Neural cell (in vitro differentiated cells): ENCODE measurements around the gene URB1. TPM values are rescaled to one million over a fixed set of nuclear protein-coding genes. Genes with fewer than 3 reads are reported as not detected.

Source experiments
- H2AFZ ChIP-seq: fragments of 200-600, 300-800 bp; sonication (generic), shearing (Covaris generic); 2 replicates; pipeline ENCODE4 v1.6.0; 2014; ENCODE audit warnings: low read depth, mild to moderate bottlenecking, antibody characterized with exemption, low read length, moderate library complexity
- H3F3A ChIP-seq: fragments of 200-600 bp; shearing (Covaris generic); 2 replicates; pipeline ENCODE4 v1.6.1; 2016; ENCODE audit warnings: mild to moderate bottlenecking, moderate library complexity, mixed read lengths, antibody characterized with exemption, low read length; ENCODE audit not compliant: insufficient read depth, poor library complexity, severe bottlenecking
- H3K27ac ChIP-seq: fragments of 200-600, 300-800 bp; sonication (generic), shearing (Covaris generic); 2 replicates; pipeline ENCODE4 v1.5.1; 2014; ENCODE audit warnings: mild to moderate bottlenecking, low read length, moderate library complexity
- H3K27me3 ChIP-seq: fragments of 300-800, 200-600 bp; sonication (generic), shearing (Covaris generic); 2 replicates; pipeline ENCODE4 v1.6.0; 2014; ENCODE audit warnings: mild to moderate bottlenecking, low read depth, low read length, moderate library complexity; ENCODE audit not compliant: insufficient read depth
- H3K36me3 ChIP-seq: fragments of 300-800, 200-600 bp; sonication (generic), shearing (Covaris generic); 2 replicates; pipeline ENCODE4 v1.5.1; 2014; ENCODE audit warnings: mild to moderate bottlenecking, antibody characterized with exemption, low read length, moderate library complexity; ENCODE audit not compliant: insufficient read depth
- H3K4me2 ChIP-seq: fragments of 300-800, 200-600 bp; sonication (generic), shearing (Covaris generic); 2 replicates; pipeline ENCODE4 v1.6.0; 2014; ENCODE audit warnings: mild to moderate bottlenecking, low read length
- H3K4me3 ChIP-seq: fragments of 300-800, 200-600 bp; sonication (generic), shearing (Covaris generic); 2 replicates; pipeline ENCODE4 v1.5.1; 2014; ENCODE audit warnings: mild to moderate bottlenecking, low read length, moderate library complexity
- H3K79me2 ChIP-seq: fragments of 200-600 bp; shearing (Covaris generic); replicated peaks from 2 replicates; pipeline ENCODE4 v1.6.0; 2014; ENCODE audit warnings: mild to moderate bottlenecking, low read length, moderate library complexity; ENCODE audit not compliant: insufficient read depth
- H3K9ac ChIP-seq: fragments of 300-800, 200-600 bp; sonication (generic), shearing (Covaris generic); 2 replicates; pipeline ENCODE4 v1.6.1; 2016; ENCODE audit warnings: mild to moderate bottlenecking, low read length, mixed read lengths
- H3K9me2 ChIP-seq: fragments of 200-600 bp; shearing (Covaris generic); 2 replicates; pipeline ENCODE4 v1.6.1; 2016; ENCODE audit warnings: mild to moderate bottlenecking, low read length, mixed read lengths; ENCODE audit not compliant: insufficient read depth
- H3K9me3 ChIP-seq: fragments of 200-600, 300-800 bp; sonication (generic), shearing (Covaris generic); 2 replicates; pipeline ENCODE4 v1.6.1; 2016; ENCODE audit warnings: mild to moderate bottlenecking, mixed run types, low read length, moderate library complexity, mixed read lengths
- H4K20me1 ChIP-seq: fragments of 200-600 bp; shearing (Covaris generic); 2 replicates; pipeline ENCODE4 v1.6.1; 2016; ENCODE audit warnings: mild to moderate bottlenecking, mixed run types; ENCODE audit not compliant: insufficient read depth
- EP300 ChIP-seq: fragments of 450-650 bp; conservative IDR thresholded peaks from 2 replicates; pipeline ENCODE4 v1.6.1; 2014; ENCODE audit warnings: antibody characterized with exemption, mild to moderate bottlenecking, moderate library complexity; ENCODE audit not compliant: poor library complexity, severe bottlenecking
- EZH2 ChIP-seq: fragments of 200-600, 300-800 bp; shearing (Covaris generic), sonication (generic); IDR thresholded peaks from 2 replicates; pipeline ENCODE4 v1.6.1; 2014; ENCODE audit warnings: antibody characterized with exemption, low read length, borderline replicate concordance, mild to moderate bottlenecking; ENCODE audit not compliant: insufficient read depth, poor library complexity, severe bottlenecking
- MXI1 ChIP-seq: fragments of 450-650 bp; conservative IDR thresholded peaks from 2 replicates; pipeline ENCODE4 v1.6.1; 2014; ENCODE audit warnings: antibody characterized with exemption, mild to moderate bottlenecking; ENCODE audit not compliant: poor library complexity, severe bottlenecking
- POLR2AphosphoS5 ChIP-seq: IDR thresholded peaks from 2 replicates; pipeline ENCODE4 v1.6.1; 2012
- RAD21 ChIP-seq: fragments of 450-650 bp; conservative IDR thresholded peaks from 2 replicates; pipeline ENCODE4 v1.6.1; 2014; ENCODE audit warnings: antibody characterized with exemption, mild to moderate bottlenecking, moderate library complexity
- SMC3 ChIP-seq: fragments of 450-650 bp; conservative IDR thresholded peaks from 2 replicates; pipeline ENCODE4 v1.6.1; 2014; ENCODE audit warnings: antibody characterized with exemption, mild to moderate bottlenecking, moderate library complexity; ENCODE audit not compliant: poor library complexity
- TAF1 ChIP-seq: IDR thresholded peaks from 2 replicates; pipeline ENCODE4 v1.6.1; 2012; ENCODE audit warnings: low read depth
- polyA plus RNA-seq: library from polyadenylated mRNA; depleted of rRNA; stranded (reverse); fragments of >200 nt; gene quantifications from 2 replicates; pipeline ENCODE4 v1.2.3, GENCODE V29; 2014
- TF ChIP-seq, protein P1 (sequence below): IDR thresholded peaks from 2 replicates; pipeline ENCODE4 v1.6.1; 2012; ENCODE audit warnings: borderline replicate concordance
- TF ChIP-seq, protein P2 (sequence below): fragments of 450-650 bp; IDR thresholded peaks from 2 replicates; pipeline ENCODE4 v1.5.1; 2014; ENCODE audit warnings: antibody characterized with exemption, mild to moderate bottlenecking, moderate library complexity; ENCODE audit not compliant: poor library complexity, severe bottlenecking

Gene URB1
- polyA plus RNA-seq, 1 donor from 2014 or later: 4.4 TPM

DNA sequence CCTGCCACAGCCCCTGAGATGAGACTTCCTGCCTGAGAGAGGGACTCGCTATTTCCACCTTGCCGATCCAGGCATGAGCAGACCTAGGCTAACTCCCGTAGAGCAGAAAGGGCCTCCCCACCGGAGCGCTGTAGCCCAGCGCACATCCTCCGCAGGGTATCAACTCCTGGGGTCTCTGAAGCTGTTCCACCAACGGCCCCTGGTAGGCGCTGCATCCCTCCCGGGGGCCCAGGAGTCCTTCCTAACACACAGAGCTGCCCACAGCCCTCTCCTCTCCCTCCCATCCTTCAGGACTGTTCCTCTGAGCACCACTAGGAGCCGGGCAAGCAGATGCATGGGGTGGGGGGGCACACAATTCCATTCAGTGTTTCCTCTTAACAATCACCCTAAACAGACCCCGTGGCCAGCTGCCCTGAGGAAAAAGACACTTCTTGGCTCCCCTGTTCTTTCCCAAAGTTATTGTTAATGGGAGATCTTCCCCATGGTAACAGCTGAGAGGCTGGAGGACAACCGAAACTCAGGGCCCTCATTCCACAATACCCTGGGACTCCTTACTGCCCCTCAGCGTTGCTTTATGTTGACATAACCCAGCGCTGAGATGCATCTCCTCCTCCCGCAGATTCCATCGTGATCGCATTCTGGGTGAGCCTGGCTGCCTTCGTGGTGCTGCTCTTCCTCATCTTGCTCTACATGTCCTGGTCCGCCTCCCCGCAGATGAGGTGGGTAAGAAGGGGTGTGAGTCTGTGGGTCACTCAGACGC is 86.6 kb downstream of the URB1 start:
- Histone ChIP-seq H3K27ac (no peak overlapping the region), H3K9me3 (no peaks in the 10 kb centered on the region), H3K9me2 (no peaks in the 10 kb centered on the region), H3K36me3 (no peaks in the 10 kb centered on the region), H4K20me1 (no peaks in the 10 kb centered on the region), H3K4me3 (no peak overlapping the region), H3K79me2 (no peaks in the 10 kb centered on the region), H3F3A (no peaks in the 10 kb centered on the region), H3K27me3 (no peaks in the 10 kb centered on the region), H2AFZ (no peak overlapping the region), H3K9ac (no peak overlapping the region), H3K4me2 (no peak overlapping the region)
- TF ChIP-seq RAD21 (no peak), EZH2 (no peak), TAF1 (no peak), SMC3 (no peak), MXI1 (no peak)
- TF ChIP-seq, protein P1, sequence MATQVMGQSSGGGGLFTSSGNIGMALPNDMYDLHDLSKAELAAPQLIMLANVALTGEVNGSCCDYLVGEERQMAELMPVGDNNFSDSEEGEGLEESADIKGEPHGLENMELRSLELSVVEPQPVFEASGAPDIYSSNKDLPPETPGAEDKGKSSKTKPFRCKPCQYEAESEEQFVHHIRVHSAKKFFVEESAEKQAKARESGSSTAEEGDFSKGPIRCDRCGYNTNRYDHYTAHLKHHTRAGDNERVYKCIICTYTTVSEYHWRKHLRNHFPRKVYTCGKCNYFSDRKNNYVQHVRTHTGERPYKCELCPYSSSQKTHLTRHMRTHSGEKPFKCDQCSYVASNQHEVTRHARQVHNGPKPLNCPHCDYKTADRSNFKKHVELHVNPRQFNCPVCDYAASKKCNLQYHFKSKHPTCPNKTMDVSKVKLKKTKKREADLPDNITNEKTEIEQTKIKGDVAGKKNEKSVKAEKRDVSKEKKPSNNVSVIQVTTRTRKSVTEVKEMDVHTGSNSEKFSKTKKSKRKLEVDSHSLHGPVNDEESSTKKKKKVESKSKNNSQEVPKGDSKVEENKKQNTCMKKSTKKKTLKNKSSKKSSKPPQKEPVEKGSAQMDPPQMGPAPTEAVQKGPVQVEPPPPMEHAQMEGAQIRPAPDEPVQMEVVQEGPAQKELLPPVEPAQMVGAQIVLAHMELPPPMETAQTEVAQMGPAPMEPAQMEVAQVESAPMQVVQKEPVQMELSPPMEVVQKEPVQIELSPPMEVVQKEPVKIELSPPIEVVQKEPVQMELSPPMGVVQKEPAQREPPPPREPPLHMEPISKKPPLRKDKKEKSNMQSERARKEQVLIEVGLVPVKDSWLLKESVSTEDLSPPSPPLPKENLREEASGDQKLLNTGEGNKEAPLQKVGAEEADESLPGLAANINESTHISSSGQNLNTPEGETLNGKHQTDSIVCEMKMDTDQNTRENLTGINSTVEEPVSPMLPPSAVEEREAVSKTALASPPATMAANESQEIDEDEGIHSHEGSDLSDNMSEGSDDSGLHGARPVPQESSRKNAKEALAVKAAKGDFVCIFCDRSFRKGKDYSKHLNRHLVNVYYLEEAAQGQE: no peak

DNA sequence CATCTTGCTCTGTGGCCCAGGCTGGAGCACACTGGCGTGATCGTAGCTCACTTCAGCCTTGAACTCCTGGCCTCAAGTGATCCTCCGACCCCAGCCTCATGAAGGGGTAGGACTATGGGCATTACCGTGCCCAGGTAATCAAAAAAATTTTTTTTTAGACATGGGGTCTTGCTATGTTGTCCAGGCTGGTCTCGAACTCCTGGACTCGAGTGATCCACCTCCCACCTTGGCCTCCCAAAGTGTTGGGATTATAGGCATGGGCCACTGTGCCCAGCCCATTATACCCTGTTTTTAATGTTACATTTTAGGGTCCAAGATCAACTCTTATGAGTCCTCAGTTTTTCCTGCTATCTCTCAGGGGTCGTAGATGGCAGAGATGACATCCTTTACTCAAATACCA is 87.8 kb downstream of the URB1 start:
- no peak overlapping the region for H3K9ac ChIP-seq
- TF ChIP-seq TAF1 (no peak), EZH2 (no peak), MXI1 (no peak), EP300 (no peak), POLR2AphosphoS5 (no peak), SMC3 (no peak), RAD21 (no peak)
- TF ChIP-seq, protein P1: no peak
- TF ChIP-seq, protein P2, sequence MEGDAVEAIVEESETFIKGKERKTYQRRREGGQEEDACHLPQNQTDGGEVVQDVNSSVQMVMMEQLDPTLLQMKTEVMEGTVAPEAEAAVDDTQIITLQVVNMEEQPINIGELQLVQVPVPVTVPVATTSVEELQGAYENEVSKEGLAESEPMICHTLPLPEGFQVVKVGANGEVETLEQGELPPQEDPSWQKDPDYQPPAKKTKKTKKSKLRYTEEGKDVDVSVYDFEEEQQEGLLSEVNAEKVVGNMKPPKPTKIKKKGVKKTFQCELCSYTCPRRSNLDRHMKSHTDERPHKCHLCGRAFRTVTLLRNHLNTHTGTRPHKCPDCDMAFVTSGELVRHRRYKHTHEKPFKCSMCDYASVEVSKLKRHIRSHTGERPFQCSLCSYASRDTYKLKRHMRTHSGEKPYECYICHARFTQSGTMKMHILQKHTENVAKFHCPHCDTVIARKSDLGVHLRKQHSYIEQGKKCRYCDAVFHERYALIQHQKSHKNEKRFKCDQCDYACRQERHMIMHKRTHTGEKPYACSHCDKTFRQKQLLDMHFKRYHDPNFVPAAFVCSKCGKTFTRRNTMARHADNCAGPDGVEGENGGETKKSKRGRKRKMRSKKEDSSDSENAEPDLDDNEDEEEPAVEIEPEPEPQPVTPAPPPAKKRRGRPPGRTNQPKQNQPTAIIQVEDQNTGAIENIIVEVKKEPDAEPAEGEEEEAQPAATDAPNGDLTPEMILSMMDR: no peak
- no peaks in the 10 kb centered on the region for H3K9me2 ChIP-seq
- H3K27me3 ChIP-seq: no peaks in the 10 kb centered on the region
- no peak overlapping the region for H3K4me3 ChIP-seq
- H3F3A ChIP-seq: no peaks in the 10 kb centered on the region
- H3K4me2 ChIP-seq: no peak overlapping the region
- no peak overlapping the region for H2AFZ ChIP-seq
- H3K27ac ChIP-seq: no peak overlapping the region
- H3K36me3 ChIP-seq: no peaks in the 10 kb centered on the region
- no peaks in the 10 kb centered on the region for H3K79me2 ChIP-seq
- H3K9me3 ChIP-seq: no peaks in the 10 kb centered on the region
- H4K20me1 ChIP-seq: no peaks in the 10 kb centered on the region
